Heart left ventricle (tissue), 16 donors: ENCODE measurements around the gene KRT4. TPM values are rescaled to one million over a fixed set of nuclear protein-coding genes. Genes with fewer than 3 reads are reported as not detected.

Source experiments
- ATAC-seq, 4 donors: fragments of 200-7000 bp; cut with Tn5 transposase; one replicate each; pipeline ENCODE4 v1.9.1; 2020 to 2022; ENCODE audit warnings: moderate library complexity in 4 of 4, mild to moderate bottlenecking in 3 of 4, moderate number of reproducible peaks in 1 of 4
- DNase-seq, 5 donors: peaks; one replicate each; pipeline ENCODE4 v3.0.0-alpha.2; 2020
- H3K27ac ChIP-seq, 12 donors: fragments of 200-600 bp; sonication (generic) in 4 of 12; one replicate each; pipeline versions ENCODE4 v1.5.0 to v1.8.0; 2016 to 2022; ENCODE audit warnings: mild to moderate bottlenecking in 2 of 12
- H3K27me3 ChIP-seq, 9 donors: fragments of 200-600 bp; sonication (generic) in 2 of 9; one replicate each; pipeline versions ENCODE4 v1.5.1 to v1.8.0; 2016 to 2022; ENCODE audit warnings: mild to moderate bottlenecking in 3 of 9
- H3K36me3 ChIP-seq, 9 donors: fragments of 200-600 bp; sonication (generic) in 2 of 9; one replicate each; pipeline versions ENCODE4 v1.5.0 to v1.8.0; 2018 to 2022; ENCODE audit warnings: mild to moderate bottlenecking in 2 of 9
- H3K4me1 ChIP-seq, 12 donors: fragments of 200-600 bp; sonication (generic) in 4 of 12; one replicate each; pipeline versions ENCODE4 v1.5.0 to v1.8.0; 2016 to 2022; ENCODE audit warnings: mild to moderate bottlenecking in 3 of 12
- H3K4me3 ChIP-seq, 12 donors: fragments of 200-600 bp; sonication (generic) in 4 of 12; one replicate each; pipeline versions ENCODE4 v1.5.0 to v1.8.0; 2017 to 2022; ENCODE audit warnings: mild to moderate bottlenecking in 9 of 12, moderate library complexity in 4 of 12
- H3K9me3 ChIP-seq, 12 donors: fragments of 200-600 bp; sonication (generic) in 4 of 12; one replicate each; pipeline versions ENCODE4 v1.5.0 to v1.8.0; 2016 to 2022; ENCODE audit warnings: mild to moderate bottlenecking in 1 of 12
- CTCF ChIP-seq, 12 donors: fragments of 200-600 bp; sonication (generic) in 4 of 12; IDR thresholded peaks; one replicate each; pipeline versions ENCODE4 v1.5.0 to v1.8.0; 2018 to 2022; ENCODE audit warnings: antibody characterized with exemption in 12 of 12, mild to moderate bottlenecking in 5 of 12
- POLR2A ChIP-seq, 2 donors: fragments of 450-650 bp; IDR thresholded peaks; one replicate each; pipeline ENCODE4 v1.6.1; 2017; ENCODE audit warnings: antibody characterized with exemption in 2 of 2, mild to moderate bottlenecking in 2 of 2, moderate library complexity in 2 of 2
- WGBS, 4 donors: extraction: QIAGEN DNeasy Blood & Tissue Kit in 2 of 4; methylation state at CpG; one replicate each; pipeline versions ENCODE4 v1.1.5 to v1.1.7; 2013 to 2018; 5-methylcytosine and 5-hydroxymethylcytosine counted together
- intact Hi-C, 10 donors: fragments of 100-400 bp; cut with DNase I; formaldehyde crosslinking; loops; one replicate each; pipeline versions ENCODE4 v1.11.1 to v1.14.2; 2022
- polyA plus RNA-seq, 2 donors: library from polyadenylated mRNA; stranded (reverse); fragments of 200-250 nt; gene quantifications; one replicate each; pipeline ENCODE4 v1.2.3, GENCODE V29; 2013
- total RNA-seq, 9 donors: library from RNA; depleted of rRNA in 2 of 9; stranded (reverse); fragments of >200 nt in 2 of 9; fragmentation: NEBNext Ultra II Directional in 3 of 9; extraction: Animal tissue kit (Norgen Biotek cat#: 25700) in 3 of 9; gene quantifications; one replicate each; pipeline versions ENCODE4 v1.1.0 to v1.2.4, GENCODE V29; 2016 to 2023
- donor health status: ischemic (EF 13 %, LVEDD 7.1; RV severe dilation, severe dysfunction).
- donor health status: healthy with polysubstance abuse.
- donor health status: DM: no; HTN: yes; CAD: no.
- donor health status: DM: no; HTN: no; CAD: no.
- donor health status: ischemic (EF 25% LVEDD 6.9; RV normal size, moderate dysfunction).
- donor health status: ischemic (EF 25% LVEDD 5.7; RV mildly dilated, moderate dysfunction).
- donor health status: healthy.
- donor health status: DM: yes; HTN: yes; CAD: no.
- donor health status: ischemic (EF 35%, LVEDD 5.7; RV mildly dilated, moderate dysfunction).
- donor health status: nonischemic (EF 11% LVEDD 7.7; RV severe dilation, severe dysfunction).
- donor health status: DM: yes; HTN: yes; CAD: no.
- donor health status: PGD.
- donor health status: ischemic (EF 29% LVEDD 5.4; RV normal size, mild dysfunction).
- donor health status: nonischemic (EF 23%, LVEDD 6.1; RV moderate dilation, normal function).

KRT4 gene
- total and polyA plus RNA-seq, 11 donors: 0.51 TPM; not detected in 10

- peaks cover 0 to 21% (median 11%) of the 10 kb centered on the region in 9 donors for H3K27me3 ChIP-seq
- H3K27ac ChIP-seq: no peak overlapping the region
- no peaks in the 10 kb centered on the region for H3K4me1 ChIP-seq
- DNase-seq (no peak), ATAC-seq (no peak)
- TF ChIP-seq CTCF (IDR thresholded peaks at IDR 0.05): no peak
- TF ChIP-seq POLR2A (IDR thresholded peaks at IDR 0.05): no peak
- whole genome bisulfite sequencing, 4 donors: 25 to 38% (median 28%) methylated on average over 1 of the region's 1 CpG
- H3K9me3 ChIP-seq: peaks cover 0 to 22% (median 6%) of the 10 kb centered on the region in 12 donors
- intact Hi-C loops: no loop called here
- no peak overlapping the region for H3K4me3 ChIP-seq
- H3K36me3 ChIP-seq: no peaks in the 10 kb centered on the region
Observed at GRCh38 chr12:52757449-52758176, 56.3 kb downstream of the KRT4 start.

Other genes starting within 250 kb of the KRT4 start
- gene KRT74, start 240.3 kb downstream of the KRT4 start, total RNA-seq: not detected
- gene KRT74, start 240.3 kb downstream of the KRT4 start, polyA plus RNA-seq: not detected
- gene KRT72, start 212.7 kb downstream of the KRT4 start, total RNA-seq: not detected
- gene KRT72, start 212.7 kb downstream of the KRT4 start, polyA plus RNA-seq: not detected
- gene KRT73, start 195.6 kb downstream of the KRT4 start, total RNA-seq: not detected
- not detected for gene KRT73, start 195.6 kb downstream of the KRT4 start, polyA plus RNA-seq
- not detected for gene KRT2, start 161.9 kb downstream of the KRT4 start, total RNA-seq
- gene KRT2, start 161.9 kb downstream of the KRT4 start, polyA plus RNA-seq: not detected
- under 1 TPM in 1 of 9 donors, not detected in 8; 0.35 TPM for gene KRT1, start 133.7 kb downstream of the KRT4 start, total RNA-seq
- not detected for gene KRT1, start 133.7 kb downstream of the KRT4 start, polyA plus RNA-seq
- not detected for gene KRT77, start 110.6 kb downstream of the KRT4 start, total RNA-seq
- gene KRT77, start 110.6 kb downstream of the KRT4 start, polyA plus RNA-seq: not detected
- not detected for gene KRT76, start 36.8 kb downstream of the KRT4 start, total RNA-seq
- gene KRT76, start 36.8 kb downstream of the KRT4 start, polyA plus RNA-seq: not detected
- not detected for gene KRT3, start 18.0 kb downstream of the KRT4 start, total RNA-seq
- not detected for gene KRT3, start 18.0 kb downstream of the KRT4 start, polyA plus RNA-seq
- not detected for gene KRT79, start 20.2 kb upstream of the KRT4 start, total RNA-seq
- under 1 TPM in 1 of 2 donors, not detected in 1; 0.24 TPM for gene KRT79, start 20.2 kb upstream of the KRT4 start, polyA plus RNA-seq
- gene KRT78, start 34.9 kb upstream of the KRT4 start, total RNA-seq: not detected
- under 1 TPM in 1 of 2 donors, not detected in 1; 0.14 TPM for gene KRT78, start 34.9 kb upstream of the KRT4 start, polyA plus RNA-seq
- 100 to 1,000 TPM in 6 of 9 donors, 10 to 100 TPM in 3; 79.9 to 210 (median 110) TPM for gene KRT8, start 91.0 kb upstream of the KRT4 start, total RNA-seq
- gene KRT8, start 91.0 kb upstream of the KRT4 start, polyA plus RNA-seq: 100 to 1,000 TPM; 139 to 227 TPM
- 10 to 100 TPM in 3 of 9 donors, 1 to 10 TPM in 6; 3.4 to 88.2 (median 6.9) TPM for gene KRT18, start 135.0 kb upstream of the KRT4 start, total RNA-seq
- 1 to 10 TPM; 6.1 to 8.7 TPM for gene KRT18, start 135.0 kb upstream of the KRT4 start, polyA plus RNA-seq
- gene EIF4B, start 192.3 kb upstream of the KRT4 start, total RNA-seq: 100 to 1,000 TPM; 307 to 481 (median 348) TPM
- 100 to 1,000 TPM in 1 of 2 donors, 10 to 100 TPM in 1; 52.0 to 172 TPM for gene EIF4B, start 192.3 kb upstream of the KRT4 start, polyA plus RNA-seq
- gene TNS2, start 235.9 kb upstream of the KRT4 start, total RNA-seq: 100 to 1,000 TPM in 3 of 9 donors, 10 to 100 TPM in 6; 56.0 to 193 (median 88.4) TPM
- gene TNS2, start 235.9 kb upstream of the KRT4 start, polyA plus RNA-seq: 100 to 1,000 TPM in 1 of 2 donors, 10 to 100 TPM in 1; 58.7 to 133 TPM